ENCODE results near the gene STEAP3. TPM values are rescaled to one million over a fixed set of nuclear protein-coding genes. Genes with fewer than 3 reads are reported as not detected.
A peak's percentile ranks its signal among the peaks of the same experiment; 100 is the strongest.

Gene STEAP3
- total RNA-seq, 1 donor from 2014 or later, result 4.6 TPM

DNA sequence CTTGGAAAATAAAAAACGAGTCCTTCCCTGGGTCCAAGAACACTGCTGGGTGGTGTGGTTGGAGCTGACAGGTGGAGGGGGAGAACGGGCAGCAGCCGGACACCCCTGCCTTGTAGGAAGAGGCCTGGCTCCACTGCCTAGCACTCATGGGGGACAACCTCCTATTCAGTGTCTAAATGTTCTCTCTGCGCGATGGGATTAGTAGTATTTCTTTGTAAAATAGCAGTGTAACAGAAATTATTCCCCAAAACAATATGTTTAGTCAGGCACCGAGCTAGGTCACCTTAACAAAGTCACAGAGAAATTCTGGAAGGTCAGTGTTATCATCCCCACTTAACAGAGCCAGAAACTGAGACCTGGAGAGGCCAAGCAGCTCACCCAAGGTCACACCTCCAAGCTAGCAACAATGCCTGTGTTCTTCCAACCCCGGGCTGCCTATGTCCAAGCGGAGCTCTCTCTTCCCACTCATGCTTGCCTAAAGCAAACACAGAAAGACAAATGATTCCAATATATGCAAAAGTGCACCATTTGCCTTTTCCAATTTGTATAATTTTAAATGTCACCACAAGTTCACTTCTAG, 68.0 kb downstream of the STEAP3 start:
- DNase-seq (ENCODE audit: low read depth in 2 of 2), result no peak

DNA sequence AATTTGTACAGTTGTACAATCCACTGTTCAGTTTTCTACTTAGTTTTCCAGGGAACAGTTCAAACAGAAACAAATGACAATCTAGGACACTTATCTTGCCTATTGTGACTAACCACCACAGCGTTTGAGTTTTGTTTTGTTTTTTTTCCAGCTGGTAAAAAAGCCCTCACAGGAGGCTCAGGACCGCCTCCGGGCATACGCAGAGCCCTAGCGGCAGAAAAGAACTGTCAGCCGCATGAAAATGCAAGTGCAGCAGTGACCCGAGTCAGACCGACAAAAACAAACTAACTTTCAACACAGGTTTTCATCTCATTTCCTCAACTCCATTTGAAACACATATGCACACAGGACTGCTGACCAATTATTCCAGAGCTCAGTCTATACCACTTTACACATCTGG, 68.6 kb downstream of the STEAP3 start:
- peak in 1 of 2 donors; percentile 73 for DNase-seq (ENCODE audit: low read depth in 2 of 2)

- peak in 1 of 2 donors; percentile 28 for DNase-seq (ENCODE audit: low read depth in 2 of 2)
Measured at GRCh38 chr2:119293254-119293653, 69.6 kb downstream of the STEAP3 start.

DNA sequence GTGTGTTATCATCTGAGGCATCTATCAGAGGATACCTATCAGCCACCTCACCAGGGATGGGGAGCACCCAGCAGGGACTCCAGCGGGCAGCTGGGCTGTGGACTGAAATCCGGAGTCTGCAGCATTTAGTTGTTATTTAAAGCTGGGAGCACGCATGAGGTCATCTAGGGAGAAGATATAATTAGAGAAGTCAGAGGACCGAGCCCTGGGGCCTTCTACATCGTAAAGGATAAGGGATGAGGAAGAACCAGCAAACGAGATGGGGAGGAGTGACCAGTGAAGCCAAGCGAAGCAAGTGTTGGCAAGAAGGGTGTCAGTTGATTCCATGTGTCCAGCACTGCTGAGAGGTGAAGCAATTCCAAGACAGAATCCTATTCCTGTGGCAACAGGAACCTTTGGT, 70.3 kb downstream of the STEAP3 start:
- DNase-seq (ENCODE audit: low read depth in 2 of 2), result no peak

GRCh38 chr2:119294671-119295070, 71.0 kb downstream of the STEAP3 start:
- DNase-seq (ENCODE audit: low read depth in 2 of 2), result no peak

- no peak for DNase-seq (ENCODE audit: low read depth in 2 of 2)
Measured at GRCh38 chr2:119295688-119296375, 72.2 kb downstream of the STEAP3 start.

- DNase-seq (ENCODE audit: low read depth in 2 of 2), result no peak
Measured at GRCh38 chr2:119301413-119301812, 77.8 kb downstream of the STEAP3 start.

DNA sequence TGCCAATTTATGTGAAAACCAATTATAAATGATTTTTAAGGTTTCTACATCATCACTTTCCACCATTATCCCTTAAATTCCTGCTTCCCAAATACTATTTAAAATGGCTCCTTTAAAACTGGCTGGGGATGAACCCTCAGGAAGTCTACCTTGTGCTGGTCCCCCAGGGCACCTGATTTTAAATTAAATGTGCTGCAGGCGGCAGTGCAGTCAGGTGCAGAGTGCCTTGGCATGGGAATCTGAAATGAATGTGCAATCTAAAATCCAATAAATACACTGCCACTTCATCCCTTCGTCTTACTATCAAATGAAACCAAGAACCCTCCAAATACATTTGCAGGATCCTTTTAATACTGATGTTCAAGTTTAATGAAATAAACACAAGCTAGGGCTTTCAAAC, 81.2 kb downstream of the STEAP3 start:
- no peak for DNase-seq (ENCODE audit: low read depth in 2 of 2)

DNA sequence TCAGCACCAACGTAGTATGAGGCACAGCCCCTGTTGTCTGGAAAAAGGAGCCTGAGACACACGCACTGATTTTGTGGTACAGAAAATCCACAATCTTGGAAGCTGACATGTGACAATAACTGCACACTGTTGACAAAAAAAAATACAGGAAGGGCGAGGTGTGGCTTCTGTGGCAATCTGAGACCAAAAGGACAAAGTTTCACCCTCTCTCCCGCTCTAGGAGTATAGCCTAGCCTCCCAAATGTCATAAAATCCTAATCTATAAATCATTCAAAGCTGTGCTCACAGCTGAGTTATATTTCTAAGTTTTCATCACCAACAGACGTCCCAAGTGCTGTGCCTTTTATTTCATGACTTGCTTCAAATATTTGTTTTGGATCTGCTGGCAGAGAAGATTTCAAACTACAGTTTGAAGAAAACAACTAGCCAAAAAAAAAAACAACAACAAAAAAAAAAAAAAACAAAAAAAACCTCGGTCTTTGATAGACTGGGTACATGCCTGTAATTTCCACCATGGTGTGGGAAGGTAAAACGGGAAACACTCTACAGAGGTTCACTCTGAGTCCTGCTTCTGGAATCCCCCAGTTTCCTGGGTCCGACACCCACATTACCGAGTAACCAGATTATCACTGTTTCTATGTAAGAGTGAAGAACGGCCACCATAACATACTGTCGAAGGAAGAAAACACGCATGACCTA, 82.0 kb downstream of the STEAP3 start:
- DNase-seq (ENCODE audit: low read depth in 2 of 2), result no peak

GRCh38 chr2:119306196-119306590, 82.6 kb downstream of the STEAP3 start:
- DNase-seq (ENCODE audit: low read depth in 2 of 2), result no peak

DNA sequence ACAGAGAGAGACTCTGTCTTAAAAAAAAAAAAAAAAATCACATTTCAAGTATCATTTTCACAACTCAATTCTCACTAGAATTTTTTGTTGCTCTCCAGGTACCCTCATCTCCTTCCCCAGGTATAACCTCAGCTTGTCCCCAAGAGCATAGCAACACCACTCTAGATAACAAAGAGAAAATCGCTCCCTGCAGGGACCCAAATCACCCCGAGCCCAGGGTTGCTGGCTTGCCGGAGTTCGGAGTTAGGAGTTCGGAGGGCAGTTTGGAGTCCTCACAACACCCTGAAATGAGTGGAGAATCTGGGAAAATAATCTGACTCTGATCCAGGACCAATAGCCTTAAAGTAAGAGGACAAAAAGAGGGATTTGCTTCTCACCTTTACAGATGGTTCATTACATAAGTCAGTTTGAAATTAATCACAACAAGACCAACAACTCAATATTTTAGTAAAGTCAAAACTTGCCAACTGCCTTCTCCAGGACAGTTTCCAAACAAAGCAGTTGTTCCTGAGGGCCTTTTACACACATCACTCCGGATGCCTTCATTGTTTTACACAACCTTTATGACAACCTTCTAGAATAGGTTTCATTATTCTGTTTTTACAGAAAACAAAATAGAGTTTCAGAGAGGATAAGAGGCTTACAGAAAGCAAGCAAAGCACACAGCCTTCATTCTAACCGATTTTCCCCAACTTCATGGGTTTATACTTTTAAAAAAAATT, 83.9 kb downstream of the STEAP3 start:
- peak in 1 of 2 donors; percentile 60 for DNase-seq (ENCODE audit: low read depth in 2 of 2)

- no peak for DNase-seq (ENCODE audit: low read depth in 2 of 2)
Measured at GRCh38 chr2:119308793-119309330, 85.2 kb downstream of the STEAP3 start.

DNA sequence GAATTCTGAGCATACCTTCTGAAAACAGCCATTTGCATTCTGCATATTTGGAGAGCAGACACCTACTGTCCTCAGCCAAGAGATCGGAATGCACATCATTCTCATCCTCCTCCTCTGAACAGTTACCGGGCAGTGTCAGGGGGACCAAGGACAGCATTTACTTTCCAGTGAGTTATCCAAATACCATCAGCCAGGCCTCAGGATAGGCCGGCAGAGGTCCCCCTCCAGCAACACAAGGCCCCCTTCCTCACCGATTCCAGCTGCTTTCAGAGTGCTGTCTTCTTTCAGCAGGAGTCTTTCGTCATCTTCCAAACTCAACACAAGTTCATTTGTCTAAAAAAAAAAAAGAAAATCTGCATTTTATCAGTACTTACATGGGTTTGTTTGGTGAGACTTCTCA, 87.7 kb downstream of the STEAP3 start:
- DNase-seq (ENCODE audit: low read depth in 2 of 2), result no peak

DNA sequence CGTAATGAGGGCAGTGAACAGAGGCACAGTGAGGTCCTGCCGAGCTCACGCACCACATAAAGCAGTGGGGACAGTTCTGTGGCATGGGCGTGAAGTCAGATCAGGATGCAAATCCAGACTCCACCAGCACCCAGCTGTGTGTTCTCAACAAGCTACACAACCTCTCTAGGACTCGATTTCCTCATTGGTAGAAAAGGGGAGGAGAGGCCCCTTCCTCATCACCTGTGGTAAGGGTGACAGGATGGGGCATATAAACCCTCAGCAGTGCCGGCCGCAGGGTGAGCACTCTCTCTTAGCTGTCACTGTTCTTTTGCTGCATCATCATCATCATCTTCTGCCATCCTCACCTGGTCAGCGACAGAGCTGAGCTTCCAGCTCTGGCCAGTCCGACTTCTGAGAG, 88.2 kb downstream of the STEAP3 start:
- no peak for DNase-seq (ENCODE audit: low read depth in 2 of 2)

Other genes starting within 250 kb of the STEAP3 start
- gene C1QL2, start 65.1 kb upstream of the STEAP3 start, total RNA-seq, result not detected in 2 replicates
- 8.1 and 12.7 TPM in 2 replicates for gene C2orf76, start 143.0 kb downstream of the STEAP3 start, total RNA-seq
- 84.5 and 102 TPM in 2 replicates for gene DBI, start 143.1 kb downstream of the STEAP3 start, total RNA-seq
- gene TMEM37, start 208.0 kb downstream of the STEAP3 start, total RNA-seq, result 0.20 and 0.22 TPM in 2 replicates